ENCODE data around the gene RNF151. TPM values are rescaled to one million over a fixed set of nuclear protein-coding genes. Genes with fewer than 3 reads are reported as not detected.

The RNF151 gene
- total and polyA plus RNA-seq, 2 donors (not counting 1 experiment from before 2014, with no cell fraction given) = 0.13 to 0.76 TPM

GRCh38 chr16:1932050-1933028, 34.3 kb upstream of the RNF151 start:
- no peak for TF ChIP-seq EZH2 (IDR thresholded peaks at IDR 0.05; ENCODE audit: borderline replicate concordance, insufficient read depth, low read depth, low read length, poor library complexity, severe bottlenecking)
- TF ChIP-seq CTCF (IDR thresholded peaks at IDR 0.05) = no peak
- Histone ChIP-seq H3K36me3 (replicated peaks in 1 of 2; ENCODE audit: control extremely low read depth in 1 of 2, control insufficient read depth in 1 of 2, extremely low read depth in 1 of 2, insufficient read depth in 2 of 2, low read length in 1 of 2) (no peaks in the 10 kb centered on the region), H3K27ac (ENCODE audit: low read length in 2 of 2) (no peak overlapping the region), H4K20me1 (ENCODE audit: control insufficient read depth, insufficient read depth, low read length, poor library complexity, severe bottlenecking) (no peaks in the 10 kb centered on the region), H3K9me3 (ENCODE audit: control extremely low read depth in 1 of 3, control insufficient read depth in 2 of 3, insufficient read depth in 1 of 3, low read length in 2 of 3) (peaks cover 0 to 4% (median 0%) of the 10 kb centered on the region in 3 donors), H2AFZ (ENCODE audit: insufficient read depth, low read depth, low read length, poor library complexity, severe bottlenecking) (no peak overlapping the region), H3K9ac (ENCODE audit: low read length) (no peak overlapping the region), H3K4me2 (replicated peaks; ENCODE audit: low read depth, low read length, poor library complexity, severe bottlenecking) (no peak overlapping the region), H3K79me2 (ENCODE audit: control insufficient read depth, insufficient read depth, low read length) (no peaks in the 10 kb centered on the region), H3K4me3 (ENCODE audit: control extremely low read depth in 1 of 5, extremely low read depth in 1 of 5, insufficient read depth in 1 of 5, low read depth in 2 of 5, low read length in 4 of 5) (no peak overlapping the region), H3K4me1 (ENCODE audit: control insufficient read depth in 2 of 2, insufficient read depth in 2 of 2, low read length in 2 of 2) (peaks cover 4 to 10% of the 10 kb centered on the region in 2 donors), H3K27me3 (replicated peaks in 1 of 4; ENCODE audit: control extremely low read depth in 1 of 4, control insufficient read depth in 3 of 4, insufficient read depth in 4 of 4, low read length in 3 of 4) (peaks cover 0 to 4% (median 0%) of the 10 kb centered on the region in 4 experiments)
- POLR2A ChIA-PET = interaction anchor here (1.4 kb wide), 1 partner anchor 11 kb away, joined by 3 read pairs; the partner anchor contains the start of gene MSRB1
- Mint-ChIP-seq H3K9me3 (ENCODE audit: insufficient read depth) (no peaks in the 10 kb centered on the region), H3K27ac (no peak overlapping the region), H3K4me3 (no peak overlapping the region), H3K27me3 (no peaks in the 10 kb centered on the region), H3K4me1 (peaks cover 4% of the 10 kb centered on the region)
- CTCF ChIA-PET = interaction anchor here (0.7 to 1.1 kb wide), 3 partner anchors 8 to 70 kb away, joined by 3 read pairs; no protein-coding TSS in a partner anchor
- WGBS (ENCODE audit: insufficient coverage) = 90% methylated on average over 19 of the region's 19 CpGs
- ATAC-seq (ENCODE audit: low read depth) (no peak), DNase-seq (no peak)
- intact Hi-C loops (cut with micrococcal nuclease) = no loop called here

All from B cell (primary cell).